Measurements from ENCODE around the gene CELF4.

The CELF4 gene

DNA sequence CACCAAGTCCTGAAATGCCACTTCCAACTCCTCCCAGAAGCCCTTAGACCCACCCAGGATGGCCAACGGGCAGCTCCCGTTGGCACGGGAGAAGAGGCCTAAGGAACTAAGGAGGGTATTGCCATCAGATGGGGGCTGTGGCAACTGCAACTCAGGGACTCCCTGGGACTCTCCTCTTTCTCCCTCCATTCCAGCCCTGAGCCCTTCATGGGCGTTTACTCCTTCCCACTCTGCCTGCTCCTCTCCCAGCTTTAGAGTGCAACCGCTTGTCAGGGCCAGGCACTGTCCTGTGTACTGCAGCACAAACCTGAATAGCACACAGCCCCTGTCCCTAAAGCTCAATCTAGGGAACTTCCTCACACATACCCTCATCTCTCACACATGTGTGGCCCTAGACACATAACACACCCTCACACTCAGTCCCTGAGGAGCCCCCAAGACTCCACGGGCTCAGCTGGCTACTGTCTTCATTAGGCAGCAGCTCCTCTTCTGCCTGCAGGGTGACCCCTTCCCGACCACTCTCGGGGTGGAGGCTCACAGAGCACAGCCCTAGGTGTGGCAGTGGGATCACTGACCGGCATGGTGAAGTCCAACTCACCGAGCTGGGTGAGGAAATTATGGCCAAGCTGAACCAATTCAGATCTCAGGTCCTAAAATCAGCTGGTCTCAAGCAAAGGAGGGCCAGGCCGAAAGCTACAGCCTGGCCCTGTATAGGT, 316.3 kb downstream of the CELF4 start:
- no peak for DNase-seq

GRCh38 chr18:37248281-37248680, 317.3 kb downstream of the CELF4 start:
- DNase-seq = no peak

DNA sequence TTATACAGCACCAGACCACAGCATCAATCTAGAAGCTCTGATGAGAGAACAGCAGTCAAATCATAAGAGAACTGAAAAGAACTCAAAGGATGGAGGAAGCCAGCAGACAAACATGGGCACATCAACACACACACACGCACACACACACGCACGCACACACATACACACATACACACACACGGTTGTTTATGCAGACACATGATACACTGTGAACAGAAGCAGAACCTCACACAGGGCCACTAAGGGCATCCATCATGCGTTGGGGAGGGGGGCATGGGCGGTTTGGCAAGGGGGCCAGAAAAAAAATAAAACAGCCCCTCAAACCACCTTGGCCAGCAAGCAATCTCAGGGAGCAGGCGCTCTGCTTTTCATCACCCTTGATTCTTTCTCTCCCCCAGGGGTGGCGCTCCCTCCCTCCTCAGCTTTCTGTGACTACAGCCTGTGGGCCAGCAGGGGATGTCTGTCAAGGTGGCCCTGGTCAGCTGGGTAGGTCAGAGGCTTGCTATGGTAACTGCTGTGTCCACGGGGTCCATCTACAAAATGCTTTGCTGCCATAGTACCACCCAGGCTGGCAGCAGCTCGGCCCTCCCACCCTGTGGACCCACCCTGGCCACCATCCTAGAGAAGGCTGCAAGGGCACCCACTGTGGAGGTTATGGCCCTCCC, 318.0 kb downstream of the CELF4 start:
- DNase-seq = no peak

DNA sequence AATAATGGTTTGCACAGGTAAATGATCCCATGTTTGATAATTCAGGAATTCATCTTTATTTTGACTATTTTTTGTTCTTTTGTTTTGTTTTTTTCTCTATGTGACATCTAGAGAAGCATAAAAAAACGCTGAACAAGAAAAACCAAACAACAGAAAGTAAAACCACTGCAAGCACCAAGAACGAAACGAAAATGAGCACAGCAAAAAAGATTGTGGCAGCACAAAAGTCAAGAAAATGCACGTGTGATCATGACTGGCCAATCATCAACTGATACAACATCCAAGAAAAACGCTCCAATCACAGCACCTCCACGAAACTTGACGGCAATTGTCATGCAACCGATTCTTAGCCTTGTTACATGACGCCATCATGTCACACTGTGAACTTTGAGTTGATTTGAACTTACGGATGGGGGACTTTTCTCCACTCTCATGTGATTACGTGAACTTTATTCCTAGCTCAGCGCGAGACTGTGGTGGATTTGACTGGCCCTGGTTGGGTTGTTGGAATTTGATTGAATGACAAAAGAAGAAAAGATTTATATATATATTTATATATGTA, 318.7 kb downstream of the CELF4 start:
- no peak for DNase-seq

- DNase-seq = no peak
Observed at GRCh38 chr18:37244618-37245017, 321.0 kb downstream of the CELF4 start.

DNA sequence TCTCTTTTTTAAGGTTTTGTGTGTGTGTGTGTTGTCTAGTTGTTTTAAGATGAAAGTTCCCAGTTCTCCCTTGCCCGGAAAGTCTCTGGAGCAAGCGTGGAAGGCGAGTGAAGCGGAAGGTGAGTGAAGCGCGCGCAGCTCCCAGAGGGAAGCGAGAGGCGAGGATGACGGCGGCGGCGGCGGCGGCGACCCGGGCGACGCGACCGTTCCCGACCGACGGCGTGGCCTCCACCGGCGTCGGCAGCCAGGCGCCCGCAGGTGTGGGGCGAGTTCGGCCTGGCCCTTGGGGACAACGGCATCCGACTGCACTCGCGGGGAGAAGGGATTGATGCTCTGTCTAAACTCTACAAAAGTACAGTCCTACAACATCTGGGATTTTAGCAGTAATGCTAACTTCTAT, 321.9 kb downstream of the CELF4 start:
- DNase-seq = no peak

- DNase-seq = no peak
Observed at GRCh38 chr18:37242826-37243560, 322.6 kb downstream of the CELF4 start.

- DNase-seq = no peak
Observed at GRCh38 chr18:37242091-37242490, 323.5 kb downstream of the CELF4 start.

DNA sequence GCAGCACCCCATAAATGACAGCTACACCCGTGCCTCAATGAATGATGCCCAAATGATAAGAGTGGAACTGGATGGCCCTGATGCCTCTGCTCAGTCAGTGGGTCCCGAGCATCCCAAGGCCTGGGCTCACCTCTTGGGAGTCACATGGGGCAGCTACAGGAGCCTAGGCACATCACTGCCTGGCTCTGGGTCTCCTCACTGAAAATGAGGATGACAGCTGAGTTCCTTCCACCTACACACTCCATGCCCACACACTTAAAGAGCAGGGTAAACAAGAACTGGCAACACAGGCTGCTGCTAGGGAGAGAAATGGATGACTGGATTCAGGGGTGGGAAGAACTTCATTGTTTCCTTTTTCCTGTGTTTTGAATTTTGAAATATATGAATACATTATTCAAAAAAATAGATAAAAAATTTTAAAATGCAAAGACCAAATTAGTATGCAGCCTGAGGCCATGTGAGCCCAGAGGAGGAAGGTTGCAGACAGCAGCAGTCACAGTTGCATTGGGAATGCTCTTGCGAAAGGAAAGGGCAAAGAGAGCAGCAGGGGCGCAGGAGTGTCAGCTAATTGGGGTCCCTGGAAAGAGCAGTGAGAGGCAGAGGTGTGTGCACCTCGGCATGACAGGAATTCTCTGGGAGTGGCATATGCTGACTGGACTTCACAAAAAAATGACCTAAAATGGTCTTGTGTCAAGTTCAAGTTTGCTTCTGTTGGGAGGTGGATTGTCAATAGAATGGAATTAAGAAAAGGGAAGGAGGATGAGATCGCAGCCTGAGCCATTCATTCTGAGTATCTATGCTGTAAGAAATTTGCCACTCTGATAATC, 327.1 kb downstream of the CELF4 start:
- DNase-seq = no peak

- no peak for DNase-seq
Observed at GRCh38 chr18:37235583-37235982, 330.0 kb downstream of the CELF4 start.

GRCh38 chr18:37231251-37231650, 334.3 kb downstream of the CELF4 start:
- DNase-seq = no peak

DNA sequence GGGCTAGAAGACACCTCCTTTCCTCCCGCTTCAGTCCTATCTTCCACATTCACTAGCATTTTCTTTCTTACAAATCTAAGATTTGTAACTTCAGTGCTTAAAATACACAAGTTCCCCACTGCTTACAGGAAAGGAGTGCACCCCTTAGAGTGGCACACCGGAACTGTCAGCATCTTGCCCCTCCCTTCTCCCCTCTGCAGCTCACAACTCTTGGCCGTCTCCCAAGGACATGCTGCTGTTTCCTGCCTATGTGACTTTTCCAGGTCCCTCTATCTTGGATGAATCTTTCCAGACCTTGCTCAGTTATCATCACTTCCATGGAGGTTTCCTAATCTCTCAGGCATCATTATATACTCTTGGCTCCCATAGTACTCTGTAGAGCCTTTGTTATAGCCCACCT, 334.8 kb downstream of the CELF4 start:
- DNase-seq = no peak

DNA sequence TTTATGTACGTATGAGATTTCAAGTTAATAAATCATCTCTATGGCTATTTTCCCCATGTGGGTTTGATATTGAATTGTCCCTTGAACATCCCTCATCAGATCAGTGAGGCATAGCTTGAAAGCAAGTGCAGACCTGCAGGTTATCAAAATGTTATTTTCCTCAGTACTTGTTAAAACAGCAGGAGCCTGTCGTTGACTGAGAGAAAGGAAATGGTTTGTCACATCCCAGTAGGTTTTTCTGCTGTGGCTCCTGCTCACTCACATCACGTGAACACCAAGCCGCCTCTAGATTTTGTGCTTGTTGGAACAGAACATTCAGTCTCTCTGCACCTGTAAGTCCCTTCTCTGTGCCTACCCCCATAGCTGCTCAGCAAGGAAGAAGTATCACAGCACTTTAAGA, 340.3 kb downstream of the CELF4 start:
- DNase-seq = no peak

- no peak for DNase-seq
Observed at GRCh38 chr18:37222999-37223378, 342.6 kb downstream of the CELF4 start.

DNA sequence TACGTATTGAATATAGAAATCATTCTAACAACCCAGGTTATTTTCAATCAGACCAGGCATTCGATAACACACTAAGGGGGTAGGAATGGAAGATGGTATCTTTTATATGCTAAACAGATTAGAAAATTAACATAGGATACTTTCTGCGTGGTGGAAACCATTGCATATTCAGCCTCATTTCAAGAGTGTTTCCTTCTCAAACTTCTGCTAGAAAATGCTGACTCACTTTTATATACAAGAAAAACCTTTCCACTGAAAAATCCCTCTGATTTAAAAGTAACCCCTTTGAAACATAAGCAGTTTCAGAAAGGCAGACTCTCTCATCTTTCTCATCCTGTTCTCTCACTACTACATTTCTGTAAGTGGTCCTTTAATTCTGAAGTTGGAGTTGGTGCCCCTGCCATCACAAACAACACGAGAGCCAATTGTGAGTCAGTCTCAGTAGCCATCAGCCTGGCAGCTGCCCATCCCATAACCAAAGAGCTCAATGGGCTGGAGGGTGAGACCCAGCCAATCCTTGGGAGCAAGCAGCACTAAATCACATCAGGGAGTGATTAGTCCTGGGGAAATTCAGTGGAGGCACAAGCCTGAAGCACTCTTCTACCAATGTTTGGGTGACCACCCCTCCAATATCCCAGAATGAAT, 343.1 kb downstream of the CELF4 start:
- no peak for DNase-seq

GRCh38 chr18:37219257-37219656, 346.3 kb downstream of the CELF4 start:
- no peak for DNase-seq

DNA sequence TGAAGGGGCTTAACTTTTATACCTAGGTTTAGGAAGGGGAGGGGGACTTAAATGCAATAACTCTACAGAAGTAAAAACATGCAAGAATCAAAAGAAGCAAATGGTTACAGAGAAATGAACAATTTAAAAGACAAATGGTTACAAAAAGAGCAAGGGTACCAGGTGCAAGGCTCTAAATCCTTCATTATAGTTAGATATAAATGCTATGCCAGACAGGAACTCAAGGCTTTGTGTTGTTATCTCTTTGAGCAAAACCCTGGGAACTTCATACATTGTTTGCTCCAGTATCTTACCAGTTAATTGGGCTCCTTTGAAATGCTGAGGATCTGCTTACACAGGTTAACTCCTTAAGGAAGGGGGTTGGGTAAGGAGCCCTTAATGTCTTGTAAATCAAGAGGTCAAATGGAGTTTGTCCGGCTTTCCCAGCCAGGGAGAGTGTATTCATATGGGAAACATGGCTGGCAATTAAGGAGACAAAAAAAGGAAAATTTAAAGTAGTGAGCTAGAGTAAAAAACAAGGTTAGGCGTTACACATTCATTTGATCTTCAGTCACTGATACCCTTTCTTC, 347.5 kb downstream of the CELF4 start:
- no peak for DNase-seq

DNA sequence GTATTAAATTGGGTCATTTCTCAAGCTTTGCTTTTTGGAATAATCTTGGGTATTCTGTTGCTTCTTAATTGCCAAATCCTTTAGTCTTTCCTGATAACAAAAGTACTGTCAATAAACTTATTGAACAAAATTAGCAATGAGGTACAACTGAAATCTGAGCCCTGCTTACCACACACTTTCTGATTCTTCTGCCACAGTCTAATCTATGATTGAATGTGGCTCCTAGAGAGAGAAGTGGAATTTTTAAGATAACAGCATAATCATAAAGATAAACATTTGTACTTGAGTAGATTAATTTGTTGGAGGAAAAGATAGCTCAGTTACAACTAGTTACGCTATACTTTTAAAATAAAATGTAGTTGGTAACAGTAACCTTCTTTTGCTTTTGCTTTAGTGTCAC, 354.8 kb downstream of the CELF4 start:
- DNase-seq = no peak

GRCh38 chr18:37207343-37207742, 358.3 kb downstream of the CELF4 start:
- no peak for DNase-seq

DNA sequence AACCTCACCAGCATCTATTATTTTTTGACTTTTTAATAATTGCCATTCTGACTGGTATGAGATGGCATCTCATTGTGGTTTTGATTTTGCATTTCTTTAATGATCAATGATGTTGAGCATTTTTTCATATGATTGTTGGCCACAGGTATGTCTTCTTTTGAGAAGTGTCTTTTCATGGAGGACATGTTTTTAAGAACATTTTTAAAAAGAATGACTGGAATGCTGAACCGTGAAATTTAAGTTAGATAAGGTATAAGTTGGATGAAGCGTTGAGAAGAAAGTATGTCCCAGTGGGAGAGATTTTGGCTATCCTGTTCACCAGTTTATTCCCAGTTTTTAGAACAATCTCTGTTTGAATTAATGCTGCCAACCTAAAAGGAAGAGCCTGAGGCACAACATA, 365.9 kb downstream of the CELF4 start:
- no peak for DNase-seq

All from CD4-positive, alpha-beta T cell treated with Interleukin-10 for 1 hour (primary cell).